ENCODE results near the gene SLC25A33.

Gene SLC25A33

GRCh38 chr1:9539829-9540550, 725 bp downstream of the SLC25A33 start:
- FAIRE-seq (no peak), DNase-seq (ENCODE audit: insufficient read length, low spot score) (no peak)
- no peak for TF ChIP-seq CTCF (IDR thresholded peaks at IDR 0.05; ENCODE audit: insufficient read depth, missing control alignments)

DNA sequence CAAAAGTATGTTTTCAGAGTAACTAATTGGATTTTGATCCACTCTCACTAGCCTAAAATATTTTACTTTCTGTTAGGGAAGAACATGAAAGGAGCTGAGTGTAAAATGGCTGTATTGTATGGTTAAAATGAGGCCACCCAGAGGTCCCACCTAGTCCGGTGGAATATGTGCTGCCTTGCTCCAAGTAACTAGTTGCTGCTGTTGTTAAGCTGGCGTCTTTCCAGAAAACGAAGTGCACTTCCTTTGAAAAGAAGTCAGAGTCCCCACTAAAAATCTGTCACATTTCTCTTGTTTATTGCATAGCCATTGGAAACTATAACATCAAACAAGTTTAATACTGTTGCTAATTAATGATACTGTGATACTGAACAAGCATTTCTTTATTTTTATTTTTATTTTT, 3.2 kb downstream of the SLC25A33 start:
- FAIRE-seq (no peak), DNase-seq (ENCODE audit: insufficient read length, low spot score) (no peak)

GRCh38 chr1:9544926-9545325, 5.7 kb downstream of the SLC25A33 start:
- no peak for DNase-seq (ENCODE audit: insufficient read length, low spot score)
- TF ChIP-seq CTCF (IDR thresholded peaks at IDR 0.05; ENCODE audit: insufficient read depth, missing control alignments) = no peak
- no peak for FAIRE-seq

More for the DNA sequence above, 3.2 kb downstream of the SLC25A33 start:
- no peak for TF ChIP-seq CTCF (IDR thresholded peaks at IDR 0.05; ENCODE audit: insufficient read depth, missing control alignments)

DNA sequence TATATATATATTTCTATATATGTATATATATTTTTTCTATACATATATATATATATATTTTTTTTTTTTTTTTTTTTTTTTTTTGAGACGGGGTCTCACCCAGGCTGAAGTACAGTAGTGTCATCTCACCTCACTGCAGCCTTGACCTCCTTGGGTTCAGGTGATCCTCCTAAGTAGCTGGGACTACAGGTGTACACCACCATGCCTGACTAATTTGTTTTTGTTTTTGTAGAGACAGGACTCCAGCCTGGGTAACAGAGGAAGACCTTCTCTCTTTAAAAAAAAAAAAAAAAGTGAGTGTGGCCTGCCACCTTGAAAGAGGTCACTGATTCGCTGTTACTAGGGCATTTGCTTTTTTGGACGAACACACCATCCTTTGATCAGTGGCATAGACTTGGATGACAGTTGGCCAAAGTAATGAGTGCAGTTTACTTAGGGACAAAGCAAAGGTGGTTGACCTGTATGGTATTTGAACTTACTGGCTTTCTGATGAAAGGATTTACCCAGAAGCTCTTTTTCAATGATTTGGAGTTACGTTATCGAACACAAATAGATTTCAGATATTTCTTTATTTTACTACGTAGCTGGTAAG, 10.8 kb downstream of the SLC25A33 start:
- no peak for FAIRE-seq
- no peak for TF ChIP-seq CTCF (IDR thresholded peaks at IDR 0.05; ENCODE audit: insufficient read depth, missing control alignments)
- DNase-seq (ENCODE audit: insufficient read length, low spot score) = no peak

DNA sequence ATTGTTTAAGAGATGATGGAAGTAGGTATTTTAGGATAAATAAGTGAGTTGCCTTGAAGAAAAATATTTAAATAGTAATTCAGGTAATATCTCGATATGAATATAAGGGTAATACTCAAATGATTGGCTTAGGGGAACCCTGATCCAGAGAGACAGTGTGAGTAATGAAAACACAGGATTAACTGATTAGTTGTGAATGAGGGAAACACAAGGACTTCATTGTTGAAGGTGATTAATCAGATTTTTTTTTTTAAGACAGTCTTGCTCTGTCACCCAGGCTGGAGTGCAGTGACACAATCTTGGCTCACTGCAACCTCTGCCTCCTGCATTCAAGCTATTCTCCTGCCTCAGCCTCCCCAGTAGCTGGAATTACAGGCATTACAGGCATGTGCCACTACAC, 12.7 kb downstream of the SLC25A33 start:
- DNase-seq (ENCODE audit: insufficient read length, low spot score) (peak; percentile 35), FAIRE-seq (no peak)
- no peak for TF ChIP-seq CTCF (IDR thresholded peaks at IDR 0.05; ENCODE audit: insufficient read depth, missing control alignments)

GRCh38 chr1:9553736-9554144, 14.5 kb downstream of the SLC25A33 start:
- FAIRE-seq (no peak), DNase-seq (ENCODE audit: insufficient read length, low spot score) (no peak)
- TF ChIP-seq CTCF (IDR thresholded peaks at IDR 0.05; ENCODE audit: insufficient read depth, missing control alignments) = no peak

DNA sequence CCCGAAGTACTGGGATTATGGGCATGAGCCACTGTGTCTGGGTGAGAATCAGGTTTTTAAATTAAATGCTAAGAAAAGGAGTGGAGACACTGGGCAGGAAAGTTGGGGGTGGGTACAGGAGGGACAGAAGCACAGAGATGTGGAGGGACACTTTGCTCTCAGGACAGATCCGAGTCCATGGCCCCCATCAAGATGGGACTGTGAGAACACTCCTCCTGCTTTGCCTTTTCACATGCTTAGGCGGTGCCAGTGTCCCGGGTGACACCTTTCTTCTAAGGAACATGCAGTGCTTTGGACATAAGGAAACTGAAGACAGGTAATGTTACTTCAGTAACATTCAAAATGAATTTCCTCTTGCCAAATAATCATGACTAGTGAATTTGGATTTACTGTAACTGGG, 16.7 kb downstream of the SLC25A33 start:
- DNase-seq (ENCODE audit: insufficient read length, low spot score) (no peak), FAIRE-seq (no peak)
- no peak for TF ChIP-seq CTCF (IDR thresholded peaks at IDR 0.05; ENCODE audit: insufficient read depth, missing control alignments)

Data from D721Med (cell line).